DOHH2 (cell line): ENCODE data around the gene NF1.

Experiments used
- EZH2phosphoT487 ChIP-seq: fragments of 200-600 bp; sonication (generic); IDR thresholded peaks from 2 replicates; pipeline ENCODE4 v1.6.1; 2017; ENCODE audit warnings: borderline replicate concordance, mild to moderate bottlenecking, antibody characterized with exemption, low read length, moderate library complexity, mixed read lengths
- TF ChIP-seq, protein P1 (sequence below): fragments of 200-600 bp; sonication (generic); IDR thresholded peaks from one replicate; pipeline ENCODE4 v1.5.1; 2014; ENCODE audit warnings: antibody characterized with exemption, mild to moderate bottlenecking, low read depth, low read length; ENCODE audit not compliant: poor library complexity, severe bottlenecking

DNA sequence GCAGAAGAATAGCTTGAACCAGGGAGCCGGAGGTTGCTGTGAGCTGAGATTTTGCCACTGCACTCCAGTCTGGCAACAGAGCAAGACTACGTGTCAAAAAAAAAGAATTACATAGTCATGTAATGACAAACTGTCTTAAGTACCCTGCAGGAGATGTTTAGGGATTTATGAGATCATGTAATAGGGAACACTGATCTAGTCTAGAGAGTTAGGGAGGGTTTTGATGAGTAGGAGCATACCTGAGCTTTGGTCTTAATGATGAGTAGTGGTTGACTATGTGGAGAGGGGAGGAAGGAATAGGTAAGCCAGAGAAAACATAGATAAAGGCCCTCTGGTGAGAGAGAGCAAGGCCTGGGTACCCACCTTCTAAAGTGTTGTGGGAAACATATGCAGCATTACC, 30.1 kb upstream of the NF1 start:
- TF ChIP-seq, protein P1, sequence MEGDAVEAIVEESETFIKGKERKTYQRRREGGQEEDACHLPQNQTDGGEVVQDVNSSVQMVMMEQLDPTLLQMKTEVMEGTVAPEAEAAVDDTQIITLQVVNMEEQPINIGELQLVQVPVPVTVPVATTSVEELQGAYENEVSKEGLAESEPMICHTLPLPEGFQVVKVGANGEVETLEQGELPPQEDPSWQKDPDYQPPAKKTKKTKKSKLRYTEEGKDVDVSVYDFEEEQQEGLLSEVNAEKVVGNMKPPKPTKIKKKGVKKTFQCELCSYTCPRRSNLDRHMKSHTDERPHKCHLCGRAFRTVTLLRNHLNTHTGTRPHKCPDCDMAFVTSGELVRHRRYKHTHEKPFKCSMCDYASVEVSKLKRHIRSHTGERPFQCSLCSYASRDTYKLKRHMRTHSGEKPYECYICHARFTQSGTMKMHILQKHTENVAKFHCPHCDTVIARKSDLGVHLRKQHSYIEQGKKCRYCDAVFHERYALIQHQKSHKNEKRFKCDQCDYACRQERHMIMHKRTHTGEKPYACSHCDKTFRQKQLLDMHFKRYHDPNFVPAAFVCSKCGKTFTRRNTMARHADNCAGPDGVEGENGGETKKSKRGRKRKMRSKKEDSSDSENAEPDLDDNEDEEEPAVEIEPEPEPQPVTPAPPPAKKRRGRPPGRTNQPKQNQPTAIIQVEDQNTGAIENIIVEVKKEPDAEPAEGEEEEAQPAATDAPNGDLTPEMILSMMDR = no peak
- no peak for TF ChIP-seq EZH2phosphoT487
